CD4-positive, alpha-beta T cell treated with Interleukin-12 subunit alpha and Interleukin-12 subunit beta, for 1 hour (primary cell): ENCODE results near the gene CEBPB.

Experiments used
- DNase-seq: peaks from one replicate; pipeline ENCODE4 v3.0.0-alpha.2; 2020

The CEBPB gene

DNA sequence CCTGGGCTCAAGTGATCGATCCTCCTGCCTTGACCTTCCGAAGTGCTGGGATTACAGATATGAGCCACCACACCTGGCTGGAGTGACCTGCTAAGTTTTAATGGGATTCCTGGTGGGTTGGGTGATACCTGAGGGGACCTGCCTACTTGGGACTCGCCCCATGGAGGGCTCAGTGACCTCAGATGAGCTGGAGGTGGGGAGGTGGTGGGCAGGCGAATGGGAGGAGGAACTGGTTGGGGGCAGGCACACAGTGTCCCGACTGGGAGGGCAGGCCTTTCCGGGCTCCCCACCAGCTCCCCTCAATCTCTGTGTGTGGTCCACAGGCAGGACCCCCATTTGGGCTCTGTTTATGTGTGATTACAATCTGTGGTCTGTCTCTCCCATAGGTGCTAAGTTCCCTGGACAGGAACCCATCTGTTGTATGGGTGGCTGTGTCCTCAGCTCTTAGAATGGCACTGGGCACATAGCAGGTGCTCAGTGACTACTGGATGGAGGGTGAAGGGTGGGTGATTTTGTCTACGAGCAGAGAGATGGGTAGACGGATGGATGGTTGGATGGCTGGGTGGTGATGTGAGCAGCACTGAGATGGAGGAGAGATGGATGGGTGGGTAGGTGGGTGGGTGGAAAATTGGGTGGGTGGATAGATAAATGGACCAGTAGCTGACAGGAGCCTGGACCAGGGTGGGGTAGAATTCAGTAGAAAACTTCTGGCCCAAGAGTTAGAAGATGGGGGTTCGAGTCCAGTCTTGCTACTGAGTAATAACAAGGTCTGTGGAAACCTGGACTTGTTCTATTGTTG is 23.8 kb downstream of the CEBPB start:
- no peak for DNase-seq

DNA sequence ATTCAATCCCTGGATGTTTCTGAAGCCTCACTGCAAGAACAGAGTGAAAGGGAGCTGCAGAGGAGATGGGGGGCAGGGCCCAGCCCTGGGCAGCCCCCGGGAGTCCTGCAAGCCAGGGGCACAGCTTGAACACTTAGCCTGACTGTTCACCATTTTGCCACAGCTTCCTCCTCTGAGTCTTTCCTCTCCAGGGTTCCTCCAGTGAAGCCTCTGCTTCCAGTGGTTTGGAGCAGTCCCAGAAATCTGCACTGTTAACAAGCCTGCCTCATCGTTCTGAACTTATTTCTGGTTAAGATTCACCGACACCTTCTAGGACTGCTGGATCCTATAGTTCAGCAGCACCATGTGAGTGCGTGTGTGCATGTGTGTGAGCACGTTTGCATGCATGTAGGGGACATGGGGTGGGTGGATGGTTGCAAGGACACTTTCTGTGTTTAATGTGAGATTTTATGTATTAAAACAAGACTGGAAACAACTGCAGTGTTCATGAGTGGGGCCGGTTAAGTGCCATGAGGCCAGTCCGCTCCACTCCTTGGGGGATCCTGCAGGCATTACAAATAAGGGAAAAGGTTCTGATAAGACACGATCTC is 24.6 kb downstream of the CEBPB start:
- no peak for DNase-seq

DNA sequence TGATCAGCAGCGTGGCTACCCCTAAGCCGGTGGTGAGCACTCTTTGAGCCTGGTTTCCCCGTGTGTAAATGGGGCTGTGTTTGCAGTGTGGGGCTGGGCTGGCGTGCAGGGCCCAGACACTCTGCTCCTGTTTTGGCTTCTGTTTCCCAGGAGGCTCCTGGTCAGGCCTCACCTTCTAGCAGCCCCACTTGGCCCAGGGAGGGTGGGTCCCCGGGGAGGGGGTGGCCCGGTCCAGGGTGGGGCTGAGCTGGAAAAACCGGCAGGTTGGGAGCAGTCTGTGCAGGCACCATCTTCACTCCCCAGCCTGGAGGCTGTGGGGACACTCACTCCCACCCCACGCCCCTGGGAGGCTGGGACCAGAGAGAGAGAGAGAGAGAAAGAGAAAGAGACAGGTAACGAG is 25.3 kb downstream of the CEBPB start:
- no peak for DNase-seq

DNA sequence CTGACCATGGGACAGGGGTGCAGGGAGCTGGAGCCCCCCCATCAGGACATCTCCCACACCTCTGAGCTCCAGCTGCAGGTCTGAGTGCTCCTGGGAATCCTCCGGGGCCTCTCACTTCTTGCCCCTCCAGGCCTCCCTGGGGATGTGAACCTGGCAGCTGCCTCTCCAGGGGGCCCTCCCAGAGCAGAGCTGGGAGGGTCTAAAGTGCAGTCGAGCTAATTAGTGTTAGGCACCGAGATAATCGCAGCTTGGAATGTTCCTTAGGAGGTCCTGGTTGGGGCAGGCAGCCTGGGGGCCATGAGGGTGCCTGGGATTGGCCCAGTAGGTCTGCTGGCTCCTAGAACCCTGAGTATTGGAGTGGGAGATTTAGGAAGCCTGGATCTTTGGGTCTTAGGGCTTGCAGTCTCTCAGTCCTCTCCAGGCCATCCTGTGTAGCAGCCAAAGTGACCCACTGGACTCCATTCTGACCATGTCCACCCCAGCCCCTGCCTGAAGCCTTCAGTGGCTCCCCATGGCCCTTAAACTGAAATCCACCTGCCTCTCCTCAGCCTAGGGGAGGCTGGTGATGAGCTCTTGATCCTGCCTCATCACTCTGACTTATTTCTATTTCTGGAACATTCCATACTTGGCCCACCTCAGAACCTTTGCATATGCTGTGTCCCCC is 26.0 kb downstream of the CEBPB start:
- no peak for DNase-seq

DNA sequence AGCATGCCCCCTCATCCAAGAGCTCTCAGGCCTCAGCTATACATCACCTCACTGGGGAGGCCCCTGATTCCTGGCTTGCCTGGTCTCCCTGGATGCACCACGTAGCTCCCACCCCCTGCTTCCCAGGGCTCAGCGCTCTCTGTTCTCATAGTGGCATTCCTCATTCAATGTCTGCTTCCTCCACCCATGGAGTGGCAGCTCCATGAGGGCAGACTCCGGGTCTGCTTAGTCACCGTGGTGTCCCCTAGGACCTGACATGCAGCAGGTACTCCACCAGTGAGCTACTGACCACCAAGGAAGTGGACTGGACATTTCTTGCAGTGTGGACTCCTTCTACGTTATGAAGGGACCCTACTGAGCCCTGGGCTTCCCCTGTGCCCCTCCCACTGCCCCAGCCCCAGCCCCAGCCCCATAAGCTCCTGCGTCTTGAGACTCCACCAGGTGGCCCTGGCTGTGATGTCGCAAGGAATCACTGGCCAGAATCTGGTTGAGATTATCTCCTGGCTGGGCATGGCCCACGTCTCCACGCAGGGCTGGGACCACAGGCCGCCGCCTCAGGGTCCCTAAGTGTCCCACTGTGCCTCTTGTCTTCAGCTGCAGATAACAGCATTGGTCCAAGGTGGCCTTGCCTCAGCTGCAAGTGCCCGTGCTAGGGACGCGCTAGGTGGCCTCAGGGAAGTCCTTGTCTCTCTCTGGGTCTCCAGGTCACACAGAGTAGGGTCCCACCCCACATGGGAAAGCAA is 26.7 kb downstream of the CEBPB start:
- DNase-seq = no peak

DNA sequence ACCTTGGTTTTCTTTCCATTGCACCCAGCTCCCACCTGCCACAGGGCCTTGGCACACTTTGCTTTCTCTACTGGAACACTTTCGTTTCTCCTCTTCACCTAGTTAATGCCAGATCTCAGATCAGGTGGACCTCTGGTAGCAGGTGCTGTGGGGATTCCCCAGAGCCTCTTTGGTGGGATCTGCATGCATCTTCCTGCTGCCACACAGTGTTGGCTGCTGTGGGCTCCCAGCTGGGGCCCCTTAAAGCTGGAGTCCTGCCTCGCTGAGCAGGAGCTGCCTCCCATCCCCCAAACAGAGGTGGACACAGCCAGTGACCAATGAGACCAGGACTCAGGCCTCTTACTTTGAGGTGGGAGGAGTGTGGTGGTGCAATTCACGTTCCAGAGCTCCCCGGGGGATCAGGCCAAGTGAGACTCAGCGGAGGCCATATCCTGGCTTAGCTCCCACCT is 28.4 kb downstream of the CEBPB start:
- no peak for DNase-seq

DNA sequence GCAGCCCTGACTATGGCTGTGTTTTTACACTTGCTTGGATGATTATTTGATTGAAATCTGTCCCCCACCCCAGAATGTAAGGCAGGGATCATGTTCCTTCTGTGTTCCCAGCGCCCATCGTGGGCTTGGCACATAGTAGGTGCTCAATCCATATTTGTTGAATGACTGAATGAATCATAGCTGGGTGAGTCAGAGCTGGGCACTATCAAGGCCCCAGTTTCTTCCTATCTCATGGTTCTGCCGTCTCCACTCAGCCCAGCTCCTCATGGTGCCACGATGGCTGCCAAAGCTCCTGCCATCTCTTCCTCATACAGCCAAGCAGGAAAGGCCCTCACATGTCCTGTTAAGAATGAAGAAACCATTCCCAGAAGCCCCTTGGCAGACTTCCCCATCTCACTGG is 29.0 kb downstream of the CEBPB start:
- no peak for DNase-seq

DNA sequence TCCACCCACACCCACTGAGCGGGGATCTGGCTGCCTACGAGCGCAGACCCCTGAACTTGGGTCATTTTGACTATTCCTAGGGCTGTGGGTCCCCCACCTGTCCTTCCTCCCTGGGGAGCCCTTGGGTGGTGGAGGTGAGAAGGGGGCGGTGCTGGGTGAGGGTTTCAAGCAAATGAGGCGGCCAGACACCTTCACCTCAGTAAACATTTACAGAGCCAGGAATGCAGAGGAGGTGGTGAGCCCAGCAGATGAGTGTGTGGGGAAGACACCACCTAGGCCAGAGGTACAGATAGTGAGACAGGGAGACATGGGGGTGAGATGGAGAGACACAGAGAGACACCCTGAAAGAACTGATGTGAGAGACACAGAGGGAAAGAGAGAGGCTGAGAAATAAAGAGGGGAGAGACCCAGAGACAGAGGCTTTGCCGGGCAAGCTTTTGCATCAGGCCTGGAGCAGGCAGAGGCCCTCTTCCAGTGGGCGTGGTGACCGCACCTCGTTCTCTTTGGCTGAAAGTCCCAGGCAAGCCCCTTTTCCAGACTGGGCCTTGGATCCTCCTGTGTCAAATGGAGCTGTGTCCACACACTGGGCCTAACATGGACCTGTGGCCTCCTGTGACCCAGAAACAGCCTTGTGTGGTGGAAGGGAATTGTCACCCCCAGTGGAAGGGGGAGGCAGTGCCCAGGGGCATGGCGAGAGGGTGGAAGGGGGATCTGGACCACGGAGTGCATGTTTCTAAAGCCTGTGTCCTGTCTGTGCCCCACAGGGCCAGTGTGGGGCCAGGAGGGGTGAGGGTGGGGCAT is 29.7 kb downstream of the CEBPB start:
- no peak for DNase-seq

DNA sequence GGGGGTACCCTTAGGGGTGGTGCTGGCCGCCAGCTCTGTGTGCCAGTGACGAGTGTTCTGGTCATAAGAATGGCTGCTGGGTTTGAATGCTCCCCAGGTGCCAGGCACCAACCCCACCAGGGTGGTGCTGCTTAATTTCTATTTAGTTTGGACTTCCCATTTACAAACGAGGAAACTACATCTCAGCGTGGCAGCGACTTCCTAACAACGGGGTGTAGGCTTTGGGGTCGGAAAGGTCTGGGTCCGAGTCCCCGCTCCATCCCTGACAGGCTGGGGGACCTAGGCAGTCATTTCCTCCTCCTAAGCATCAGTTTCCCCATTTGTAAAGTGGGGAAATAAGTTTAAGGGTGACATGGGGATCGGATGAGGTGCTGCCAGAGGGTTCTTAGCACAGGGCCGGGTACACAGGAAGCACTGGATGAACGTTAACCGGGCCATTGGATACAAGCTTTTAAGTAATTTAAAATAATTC is 30.3 kb downstream of the CEBPB start:
- no peak for DNase-seq

DNA sequence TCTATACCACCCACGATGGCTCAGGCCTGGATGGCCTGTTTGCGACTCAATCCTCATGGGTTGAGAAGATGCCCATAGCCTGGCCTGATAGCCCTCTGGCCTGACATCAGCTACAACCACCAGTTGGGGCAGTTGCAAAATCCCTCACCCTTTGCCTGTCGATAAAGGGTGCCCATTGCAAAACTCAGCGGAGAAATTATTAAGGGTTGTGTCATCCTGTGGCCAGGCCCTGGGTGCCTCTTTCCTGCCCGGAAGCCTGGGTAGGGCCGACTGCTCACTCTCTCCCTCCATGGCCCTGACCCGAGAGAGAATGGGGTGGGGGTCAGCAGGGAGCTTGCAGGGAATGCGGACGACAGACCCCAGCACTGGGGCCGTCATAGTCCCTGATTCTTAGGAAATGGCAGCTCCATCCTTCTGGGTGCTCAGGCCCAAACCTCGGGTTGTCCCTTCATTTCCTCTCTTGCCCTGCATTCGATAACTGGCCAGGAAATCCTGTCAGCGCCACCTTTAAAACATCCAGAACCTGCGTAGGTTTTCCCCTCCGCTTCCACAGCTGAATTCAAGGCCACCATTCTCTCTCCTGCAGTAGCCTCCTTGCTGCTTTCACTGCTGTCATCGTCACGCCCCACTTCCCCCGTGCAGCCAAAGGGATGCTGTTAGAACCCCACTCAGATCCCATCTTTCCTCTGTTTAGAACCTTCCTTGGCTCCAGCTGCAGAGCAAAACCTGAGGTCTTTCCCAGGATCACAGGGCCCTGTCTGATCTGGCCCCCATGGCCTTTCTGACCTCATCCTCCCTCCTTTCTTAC is 31.1 kb downstream of the CEBPB start:
- DNase-seq = no peak

DNA sequence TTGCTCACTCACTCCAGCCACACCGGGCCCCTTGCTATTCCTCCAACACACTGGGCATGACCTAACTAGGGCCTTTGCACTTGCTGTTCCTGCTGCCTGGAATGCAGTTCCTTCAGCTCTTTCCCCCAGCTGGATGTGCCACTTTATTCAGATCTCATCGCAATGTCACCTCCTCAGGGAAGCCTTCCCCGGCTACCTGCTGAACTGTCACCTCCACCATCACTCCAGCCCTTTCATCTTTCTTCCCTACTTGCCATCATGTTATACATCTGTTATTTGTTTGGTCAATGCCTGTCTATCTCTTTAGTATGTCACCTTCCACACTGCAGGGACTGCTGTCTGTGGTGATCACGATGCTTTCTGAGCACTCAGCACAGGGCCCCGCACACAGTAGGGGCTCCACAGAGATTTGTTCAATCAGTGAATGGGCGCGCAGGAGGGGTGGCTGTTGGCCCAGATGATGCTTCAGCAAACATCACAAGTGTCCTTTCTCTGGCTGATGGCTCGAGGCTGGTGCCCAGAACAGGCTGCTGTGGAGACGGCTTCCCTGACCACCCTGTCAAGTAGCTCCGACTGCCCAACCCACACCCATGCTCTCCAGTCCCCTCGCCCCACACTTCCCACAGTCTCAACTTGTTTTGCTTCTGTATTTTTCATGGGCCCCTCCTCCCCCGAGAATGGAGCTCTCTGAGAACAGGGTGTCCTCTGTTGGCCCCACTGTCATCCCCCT is 31.8 kb downstream of the CEBPB start:
- DNase-seq = no peak

DNA sequence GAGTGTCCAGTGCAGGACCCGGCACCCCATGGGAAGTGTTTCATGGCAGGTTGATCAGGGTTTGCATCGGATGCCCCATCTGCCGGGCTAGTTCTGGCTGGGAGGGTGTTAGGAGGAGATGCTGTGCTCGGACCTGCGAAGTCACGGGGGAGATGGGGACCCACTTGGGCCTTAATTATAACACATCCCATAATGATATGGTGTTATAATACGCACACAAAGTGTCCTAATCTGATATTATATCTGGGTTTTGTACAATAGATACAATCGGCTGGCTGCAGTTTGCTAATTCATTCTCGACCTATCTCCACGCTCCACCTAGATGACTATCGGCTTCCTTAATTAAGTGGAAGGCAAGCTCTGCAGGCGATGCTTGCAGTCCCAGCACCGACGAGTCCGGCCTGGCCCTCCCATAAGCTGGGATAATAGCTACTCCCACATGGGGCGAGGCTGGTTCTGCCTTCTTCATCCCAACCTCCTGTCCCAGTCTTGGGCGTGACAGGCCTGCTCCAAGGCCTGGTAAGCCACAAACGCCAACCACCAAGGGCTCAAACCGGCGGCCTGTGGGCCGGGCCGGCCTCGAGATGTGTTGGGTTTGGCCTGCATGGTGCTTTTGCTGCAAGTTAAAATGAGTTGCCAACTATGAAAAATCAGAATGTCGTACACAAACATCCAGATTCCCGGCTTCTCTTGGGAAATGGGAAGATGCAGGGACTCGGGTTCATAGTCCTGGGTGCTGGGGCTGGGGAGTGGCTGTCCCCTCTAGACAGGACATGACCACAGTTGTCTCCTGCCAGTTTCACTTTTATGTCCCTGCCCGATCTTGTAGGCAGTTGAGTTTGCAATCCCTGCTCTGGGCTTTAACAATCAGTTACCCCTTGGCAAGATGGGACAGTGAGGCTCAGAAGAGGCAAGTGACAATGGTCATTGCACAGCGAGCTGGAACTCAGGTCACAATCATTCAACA is 32.7 kb downstream of the CEBPB start:
- no peak for DNase-seq

DNA sequence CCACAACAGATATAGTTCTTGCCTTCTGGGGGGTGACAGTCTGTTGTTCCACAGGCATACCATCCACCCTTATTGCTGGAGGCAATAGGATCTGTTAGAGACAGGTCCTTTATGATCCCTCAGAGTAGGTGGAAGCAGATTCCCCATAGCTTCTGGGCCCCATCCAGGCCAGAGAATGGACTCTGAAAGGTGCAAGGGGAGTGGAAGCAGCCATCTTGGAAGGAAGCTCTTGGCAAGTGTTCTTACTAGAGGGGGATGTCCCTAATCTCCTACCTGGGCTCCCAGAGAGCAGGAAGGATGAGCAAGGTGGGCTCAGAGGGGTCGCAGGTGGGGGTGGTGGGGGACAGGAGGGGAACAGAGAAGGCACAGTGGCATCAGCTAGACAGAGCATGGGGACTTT is 33.4 kb downstream of the CEBPB start:
- no peak for DNase-seq

DNA sequence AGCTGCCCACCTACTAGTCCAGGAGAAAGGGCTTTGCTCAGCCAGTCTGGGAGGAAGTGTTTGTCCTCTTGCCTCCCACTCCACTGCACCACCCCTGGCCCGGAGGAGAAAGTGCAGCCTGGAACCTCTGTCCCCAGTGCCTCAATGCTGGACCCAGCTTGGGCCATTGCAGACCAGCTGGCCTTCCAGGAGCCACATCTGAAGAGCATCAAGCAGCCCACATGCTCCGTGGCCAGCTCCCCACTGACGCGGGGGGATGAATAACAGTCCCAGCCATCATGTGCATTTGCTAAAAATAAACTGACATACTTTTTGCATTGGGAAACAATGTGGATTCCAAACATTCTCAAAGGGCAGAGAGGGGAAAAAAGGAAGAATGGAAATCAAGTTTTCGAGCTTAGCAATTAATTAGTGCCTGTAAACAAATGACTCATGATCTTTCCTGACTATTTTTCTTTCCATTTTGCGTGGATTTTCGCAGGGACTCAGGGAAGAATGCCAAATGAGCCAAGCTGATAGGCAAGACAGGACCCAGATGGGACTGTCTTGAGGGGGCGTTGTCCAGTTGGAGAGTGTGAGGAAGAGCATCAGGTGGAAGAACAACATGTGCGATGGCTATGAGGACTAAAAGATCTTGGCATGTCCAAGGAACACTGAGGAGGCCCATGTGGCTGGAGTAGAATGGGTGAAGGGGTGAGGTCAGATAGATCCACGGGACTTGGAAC is 34.1 kb downstream of the CEBPB start:
- DNase-seq = no peak

DNA sequence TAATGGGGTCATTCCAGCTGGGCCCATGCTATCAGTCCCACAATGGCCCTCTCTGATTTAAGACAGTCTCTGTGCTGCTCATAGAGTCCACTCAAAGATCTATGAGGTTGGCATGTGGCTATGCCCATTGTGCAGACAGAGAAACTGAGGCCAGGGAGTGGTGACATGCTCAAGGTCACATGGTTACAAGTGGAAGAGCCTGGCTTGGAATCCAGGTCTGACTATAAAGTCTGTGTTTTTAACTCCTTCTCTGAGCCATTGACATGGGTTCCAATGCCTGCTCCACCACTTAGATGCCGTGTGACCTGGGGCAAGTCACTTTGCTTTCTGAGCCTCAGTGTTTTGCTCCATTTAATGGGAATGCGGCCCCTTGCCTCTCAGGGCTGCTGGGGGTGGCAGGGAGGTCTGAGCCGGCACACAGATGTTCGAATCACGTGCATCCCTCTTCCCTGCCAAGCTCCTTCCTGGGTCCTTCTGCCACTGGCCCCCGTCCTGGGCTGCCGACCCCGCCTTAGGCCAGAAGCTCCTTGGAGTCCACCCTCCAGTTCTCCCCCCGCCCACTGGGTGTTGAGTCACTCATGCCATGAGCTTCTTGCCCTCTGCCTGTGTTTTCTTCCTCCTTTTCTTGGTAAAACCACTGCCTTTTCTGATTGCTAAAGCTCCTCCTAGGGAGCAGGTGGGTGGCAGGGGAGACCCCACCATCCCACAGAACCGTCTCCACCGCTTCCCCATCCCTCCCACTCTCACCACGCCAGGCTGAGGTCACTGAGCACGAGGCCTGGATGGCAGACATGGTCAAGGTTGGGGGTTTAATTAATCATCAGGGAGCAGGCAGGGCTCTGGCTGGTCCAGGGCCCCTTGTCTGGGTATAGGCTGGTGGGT is 35.7 kb downstream of the CEBPB start:
- DNase-seq = no peak

DNA sequence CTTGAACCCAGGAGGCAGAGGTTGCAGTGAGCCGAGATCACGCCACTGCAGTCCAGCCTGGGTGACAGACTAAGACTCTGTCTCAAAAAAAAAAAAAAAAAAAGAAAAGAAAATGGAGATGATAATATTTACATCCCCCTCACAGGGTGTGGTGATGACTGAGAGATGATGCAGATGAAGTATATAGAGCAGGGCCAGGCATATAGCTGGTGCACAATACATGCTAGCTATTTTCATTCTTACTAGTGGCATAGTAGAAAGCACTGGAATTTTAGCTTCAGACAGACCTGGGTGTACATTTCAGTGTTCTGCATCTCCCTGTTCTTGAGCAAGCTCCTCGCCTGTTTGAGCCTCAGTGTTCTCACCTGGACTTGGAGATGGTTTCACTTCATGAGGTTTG is 36.9 kb downstream of the CEBPB start:
- no peak for DNase-seq

DNA sequence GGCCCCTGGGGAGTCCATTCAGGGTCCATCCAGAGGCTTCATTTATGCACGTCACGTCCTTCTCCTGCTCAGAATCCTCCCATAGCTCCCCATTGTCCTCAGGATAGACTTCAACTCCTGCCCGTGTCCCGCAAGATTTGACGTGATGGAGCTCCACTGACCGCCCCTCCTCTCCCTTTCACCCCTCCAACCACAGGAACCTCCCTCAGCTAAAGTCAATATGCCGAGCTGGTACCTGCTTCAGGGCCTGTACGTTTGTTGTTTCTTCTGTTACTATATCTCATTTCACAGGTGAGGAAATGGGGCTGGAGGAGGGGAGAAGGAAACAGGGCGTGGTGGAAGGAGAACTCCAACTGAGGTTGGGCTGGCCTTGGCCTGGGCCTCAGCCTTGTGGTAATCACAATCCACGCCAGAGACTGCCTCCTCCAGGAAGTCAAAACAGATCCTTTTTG is 38.6 kb downstream of the CEBPB start:
- no peak for DNase-seq

DNA sequence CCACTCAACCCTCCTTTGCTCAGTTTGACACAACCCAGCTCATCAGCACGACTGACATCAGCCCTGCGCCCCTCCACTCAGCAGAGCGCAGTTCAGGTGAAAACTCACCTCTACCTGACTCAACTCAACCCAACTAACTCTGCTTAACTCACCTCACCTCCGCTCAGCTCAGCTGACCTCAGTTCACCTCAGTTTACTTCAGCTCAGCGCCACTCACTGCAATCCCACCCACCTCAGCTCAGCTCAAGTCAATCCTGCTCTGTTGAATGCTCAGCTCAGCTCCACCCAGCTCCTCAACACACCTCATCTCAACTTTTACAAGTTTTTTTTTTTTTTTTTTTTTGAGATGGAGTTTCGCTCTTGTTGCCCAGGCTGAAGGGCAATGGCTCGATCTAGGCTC is 39.6 kb downstream of the CEBPB start:
- no peak for DNase-seq
